ENCODE results near the gene RALB.

DNA sequence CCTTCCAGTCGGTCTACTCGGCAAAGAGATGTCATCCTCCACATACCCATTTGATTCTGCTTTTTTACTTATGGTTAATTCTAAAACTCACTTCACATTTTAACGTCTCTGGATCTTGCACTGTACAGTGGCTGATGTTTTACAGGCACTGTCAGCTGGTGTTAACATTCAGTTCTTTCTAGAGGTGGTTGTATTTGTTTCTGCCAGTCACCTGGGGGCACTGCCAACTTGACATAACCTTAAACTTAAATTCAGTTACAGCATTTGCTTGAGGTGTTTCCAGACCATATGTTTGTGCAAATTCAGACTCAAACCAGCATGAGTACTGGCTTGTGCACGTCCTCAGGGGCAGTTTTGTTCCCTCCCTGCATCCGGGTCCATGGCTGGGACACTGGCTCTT, 24.1 kb upstream of the RALB start:
- TF ChIP-seq, protein P1, sequence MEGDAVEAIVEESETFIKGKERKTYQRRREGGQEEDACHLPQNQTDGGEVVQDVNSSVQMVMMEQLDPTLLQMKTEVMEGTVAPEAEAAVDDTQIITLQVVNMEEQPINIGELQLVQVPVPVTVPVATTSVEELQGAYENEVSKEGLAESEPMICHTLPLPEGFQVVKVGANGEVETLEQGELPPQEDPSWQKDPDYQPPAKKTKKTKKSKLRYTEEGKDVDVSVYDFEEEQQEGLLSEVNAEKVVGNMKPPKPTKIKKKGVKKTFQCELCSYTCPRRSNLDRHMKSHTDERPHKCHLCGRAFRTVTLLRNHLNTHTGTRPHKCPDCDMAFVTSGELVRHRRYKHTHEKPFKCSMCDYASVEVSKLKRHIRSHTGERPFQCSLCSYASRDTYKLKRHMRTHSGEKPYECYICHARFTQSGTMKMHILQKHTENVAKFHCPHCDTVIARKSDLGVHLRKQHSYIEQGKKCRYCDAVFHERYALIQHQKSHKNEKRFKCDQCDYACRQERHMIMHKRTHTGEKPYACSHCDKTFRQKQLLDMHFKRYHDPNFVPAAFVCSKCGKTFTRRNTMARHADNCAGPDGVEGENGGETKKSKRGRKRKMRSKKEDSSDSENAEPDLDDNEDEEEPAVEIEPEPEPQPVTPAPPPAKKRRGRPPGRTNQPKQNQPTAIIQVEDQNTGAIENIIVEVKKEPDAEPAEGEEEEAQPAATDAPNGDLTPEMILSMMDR (IDR thresholded peaks at IDR 0.05): no peak
- no peak for TF ChIP-seq ZFX (IDR thresholded peaks at IDR 0.05; ENCODE audit: borderline replicate concordance)
